ENCODE results near the gene XKR8. TPM values are rescaled to one million over a fixed set of nuclear protein-coding genes. Genes with fewer than 3 reads are reported as not detected.

XKR8 gene
- total and polyA plus RNA-seq, 9 of the 15 experiments (the other 6 are each of a cell fraction or from before 2014, with no cell fraction given) = 0.45 to 2.8 (median 1.7) TPM

DNA sequence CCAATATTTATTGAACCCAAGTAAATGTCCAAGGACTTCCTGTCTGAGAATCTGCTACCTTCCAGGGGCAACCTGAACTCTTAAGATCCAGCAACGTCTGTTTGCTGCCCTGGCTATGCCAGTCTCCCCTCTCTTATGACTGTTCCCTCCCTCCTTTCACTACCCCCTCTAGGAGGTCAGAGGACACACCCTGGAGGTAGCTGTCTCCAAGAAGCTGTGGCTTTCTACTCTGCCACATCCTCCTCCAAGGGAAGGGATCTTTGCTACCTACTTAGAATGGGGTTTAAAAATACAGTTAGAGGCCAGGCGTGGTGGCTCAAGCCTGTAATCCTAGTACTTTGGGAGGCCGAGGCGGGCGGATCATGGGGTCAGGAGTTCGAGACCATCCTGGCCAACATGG lies 28.6 kb upstream of the XKR8 start:
- no peaks in the 10 kb centered on the region for H3K36me3 ChIP-seq (ENCODE audit: control insufficient read depth, insufficient read depth, low read length)
- no peaks in the 10 kb centered on the region for H4K20me1 ChIP-seq (replicated peaks; ENCODE audit: control insufficient read depth, insufficient read depth, low read length)
- no peak overlapping the region for H3K27ac ChIP-seq (ENCODE audit: extremely low read depth, low read depth, low read length)
- CTCF ChIA-PET (ENCODE audit: low intra/inter-chr PET ratio) = no interaction called here
- POLR2A ChIA-PET = interaction anchor here (0.7 to 1.4 kb wide), 5 partner anchors 10 to 331 kb away, joined by 3 to 7 read pairs (median 4); no protein-coding TSS in a partner anchor
- H3K27me3 ChIP-seq (ENCODE audit: control insufficient read depth in 2 of 2, insufficient read depth in 2 of 2, low read length in 2 of 2) = no peaks in the 10 kb centered on the region
- H2AFZ ChIP-seq (ENCODE audit: low read depth, low read length) = no peak overlapping the region
- no TSS peak for BruUV-seq (replicated peaks)
- peak in 1 of 4 experiments; percentile 6 for DNase-seq (ENCODE audit: extremely low read depth in 1 of 4, low spot score in 3 of 4)
- WGBS (ENCODE audit: insufficient coverage, low coverage, missing lambda C conversion rate) = 76% methylated on average over 6 of the region's 6 CpGs
- H3K4me3 ChIP-seq = no peak overlapping the region
- intact Hi-C loops (cut with micrococcal nuclease) = no loop called here
- H3K79me2 ChIP-seq (ENCODE audit: control insufficient read depth, insufficient read depth, low read length) = no peaks in the 10 kb centered on the region
- H3K9me1 ChIP-seq (ENCODE audit: control insufficient read depth, insufficient read depth, low read length) = no peaks in the 10 kb centered on the region
- H3K9ac ChIP-seq (ENCODE audit: insufficient read depth in 1 of 2, low read depth in 2 of 2, low read length in 2 of 2) = no peak overlapping the region
- FAIRE-seq = no peak
- in situ Hi-C loops (cut with MboI) = no loop called here
- no peak for TF ChIP-seq ATF7 (IDR thresholded peaks at IDR 0.05)
- TF ChIP-seq NFRKB (IDR thresholded peaks at IDR 0.05; ENCODE audit: low read depth) = no peak
- no peak for TF ChIP-seq CBFA2T2 (conservative IDR thresholded peaks at IDR 0.05)
- TF ChIP-seq, protein P1, sequence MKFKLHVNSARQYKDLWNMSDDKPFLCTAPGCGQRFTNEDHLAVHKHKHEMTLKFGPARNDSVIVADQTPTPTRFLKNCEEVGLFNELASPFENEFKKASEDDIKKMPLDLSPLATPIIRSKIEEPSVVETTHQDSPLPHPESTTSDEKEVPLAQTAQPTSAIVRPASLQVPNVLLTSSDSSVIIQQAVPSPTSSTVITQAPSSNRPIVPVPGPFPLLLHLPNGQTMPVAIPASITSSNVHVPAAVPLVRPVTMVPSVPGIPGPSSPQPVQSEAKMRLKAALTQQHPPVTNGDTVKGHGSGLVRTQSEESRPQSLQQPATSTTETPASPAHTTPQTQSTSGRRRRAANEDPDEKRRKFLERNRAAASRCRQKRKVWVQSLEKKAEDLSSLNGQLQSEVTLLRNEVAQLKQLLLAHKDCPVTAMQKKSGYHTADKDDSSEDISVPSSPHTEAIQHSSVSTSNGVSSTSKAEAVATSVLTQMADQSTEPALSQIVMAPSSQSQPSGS (CRISPR knock-in tag; IDR thresholded peaks at IDR 0.05) = no peak
- TF ChIP-seq TAL1 (IDR thresholded peaks at IDR 0.05) = no peak
- TF ChIP-seq, protein P2, sequence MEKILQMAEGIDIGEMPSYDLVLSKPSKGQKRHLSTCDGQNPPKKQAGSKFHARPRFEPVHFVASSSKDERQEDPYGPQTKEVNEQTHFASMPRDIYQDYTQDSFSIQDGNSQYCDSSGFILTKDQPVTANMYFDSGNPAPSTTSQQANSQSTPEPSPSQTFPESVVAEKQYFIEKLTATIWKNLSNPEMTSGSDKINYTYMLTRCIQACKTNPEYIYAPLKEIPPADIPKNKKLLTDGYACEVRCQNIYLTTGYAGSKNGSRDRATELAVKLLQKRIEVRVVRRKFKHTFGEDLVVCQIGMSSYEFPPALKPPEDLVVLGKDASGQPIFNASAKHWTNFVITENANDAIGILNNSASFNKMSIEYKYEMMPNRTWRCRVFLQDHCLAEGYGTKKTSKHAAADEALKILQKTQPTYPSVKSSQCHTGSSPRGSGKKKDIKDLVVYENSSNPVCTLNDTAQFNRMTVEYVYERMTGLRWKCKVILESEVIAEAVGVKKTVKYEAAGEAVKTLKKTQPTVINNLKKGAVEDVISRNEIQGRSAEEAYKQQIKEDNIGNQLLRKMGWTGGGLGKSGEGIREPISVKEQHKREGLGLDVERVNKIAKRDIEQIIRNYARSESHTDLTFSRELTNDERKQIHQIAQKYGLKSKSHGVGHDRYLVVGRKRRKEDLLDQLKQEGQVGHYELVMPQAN (IDR thresholded peaks at IDR 0.05; ENCODE audit: borderline replicate concordance) = no peak
- TF ChIP-seq, protein P3, sequence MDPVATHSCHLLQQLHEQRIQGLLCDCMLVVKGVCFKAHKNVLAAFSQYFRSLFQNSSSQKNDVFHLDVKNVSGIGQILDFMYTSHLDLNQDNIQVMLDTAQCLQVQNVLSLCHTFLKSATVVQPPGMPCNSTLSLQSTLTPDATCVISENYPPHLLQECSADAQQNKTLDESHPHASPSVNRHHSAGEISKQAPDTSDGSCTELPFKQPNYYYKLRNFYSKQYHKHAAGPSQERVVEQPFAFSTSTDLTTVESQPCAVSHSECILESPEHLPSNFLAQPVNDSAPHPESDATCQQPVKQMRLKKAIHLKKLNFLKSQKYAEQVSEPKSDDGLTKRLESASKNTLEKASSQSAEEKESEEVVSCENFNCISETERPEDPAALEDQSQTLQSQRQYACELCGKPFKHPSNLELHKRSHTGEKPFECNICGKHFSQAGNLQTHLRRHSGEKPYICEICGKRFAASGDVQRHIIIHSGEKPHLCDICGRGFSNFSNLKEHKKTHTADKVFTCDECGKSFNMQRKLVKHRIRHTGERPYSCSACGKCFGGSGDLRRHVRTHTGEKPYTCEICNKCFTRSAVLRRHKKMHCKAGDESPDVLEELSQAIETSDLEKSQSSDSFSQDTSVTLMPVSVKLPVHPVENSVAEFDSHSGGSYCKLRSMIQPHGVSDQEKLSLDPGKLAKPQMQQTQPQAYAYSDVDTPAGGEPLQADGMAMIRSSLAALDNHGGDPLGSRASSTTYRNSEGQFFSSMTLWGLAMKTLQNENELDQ (CRISPR knock-in tag; IDR thresholded peaks at IDR 0.05; ENCODE audit: borderline replicate concordance) = no peak
- no peak for TF ChIP-seq ZNF23 (CRISPR knock-in tag; IDR thresholded peaks at IDR 0.05)
- TF ChIP-seq DIDO1 (tag; IDR thresholded peaks at IDR 0.05; ENCODE audit: low read depth) = no peak
- TF ChIP-seq ELF4 (CRISPR knock-in tag; IDR thresholded peaks at IDR 0.05) = no peak
- TF ChIP-seq NFXL1 (CRISPR knock-in tag; IDR thresholded peaks at IDR 0.05) = no peak
- TF ChIP-seq, protein P4, sequence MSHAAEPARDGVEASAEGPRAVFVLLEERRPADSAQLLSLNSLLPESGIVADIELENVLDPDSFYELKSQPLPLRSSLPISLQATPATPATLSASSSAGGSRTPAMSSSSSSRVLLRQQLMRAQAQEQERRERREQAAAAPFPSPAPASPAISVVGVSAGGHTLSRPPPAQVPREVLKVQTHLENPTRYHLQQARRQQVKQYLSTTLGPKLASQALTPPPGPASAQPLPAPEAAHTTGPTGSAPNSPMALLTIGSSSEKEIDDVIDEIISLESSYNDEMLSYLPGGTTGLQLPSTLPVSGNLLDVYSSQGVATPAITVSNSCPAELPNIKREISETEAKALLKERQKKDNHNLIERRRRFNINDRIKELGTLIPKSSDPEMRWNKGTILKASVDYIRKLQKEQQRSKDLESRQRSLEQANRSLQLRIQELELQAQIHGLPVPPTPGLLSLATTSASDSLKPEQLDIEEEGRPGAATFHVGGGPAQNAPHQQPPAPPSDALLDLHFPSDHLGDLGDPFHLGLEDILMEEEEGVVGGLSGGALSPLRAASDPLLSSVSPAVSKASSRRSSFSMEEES (CRISPR knock-in tag; IDR thresholded peaks at IDR 0.05) = no peak
- no peak for TF ChIP-seq MBD2 (IDR thresholded peaks at IDR 0.05; ENCODE audit: borderline replicate concordance, low read depth)
- TF ChIP-seq JUNB (CRISPR knock-in tag; conservative IDR thresholded peaks at IDR 0.05) = no peak
- H3K4me1 ChIP-seq (replicated peaks in 1 of 2; ENCODE audit: control insufficient read depth in 2 of 2, insufficient read depth in 2 of 2, low read length in 2 of 2) = peaks cover 7 to 14% of the 10 kb centered on the region in 2 experiments
- no peaks in the 10 kb centered on the region for H3K9me3 ChIP-seq (replicated peaks; ENCODE audit: control insufficient read depth, insufficient read depth, low read depth, low read length)
- ATAC-seq = no peak
- no peak overlapping the region for H3K4me2 ChIP-seq (ENCODE audit: insufficient read depth, low read length)
